Trophoblast cell (in vitro differentiated cells and primary cell): ENCODE data around the gene PRKD3.

Experiments
- DNase-seq, 2 donors: peaks; one replicate each; pipeline ENCODE4 v3.0.0-alpha.2; 2016
- H2AFZ ChIP-seq: 2 replicates; pipeline ENCODE4 v1.6.1; 2013; ENCODE audit warnings: low read length, moderate library complexity, mild to moderate bottlenecking; ENCODE audit not compliant: insufficient read depth, poor library complexity
- H2AK5ac ChIP-seq: 2 replicates; pipeline ENCODE4 v1.6.1; 2013; ENCODE audit warnings: mild to moderate bottlenecking, low read length
- H2BK120ac ChIP-seq: 2 replicates; pipeline ENCODE4 v1.6.1; 2013; ENCODE audit warnings: low read length, mild to moderate bottlenecking, moderate library complexity; ENCODE audit not compliant: insufficient read depth, poor library complexity
- H2BK12ac ChIP-seq: 2 replicates; pipeline ENCODE4 v1.6.1; 2013; ENCODE audit warnings: mild to moderate bottlenecking, low read length, moderate library complexity
- H2BK5ac ChIP-seq: 2 replicates; pipeline ENCODE4 v1.6.1; 2013; ENCODE audit warnings: low read length, low read depth, moderate library complexity, mild to moderate bottlenecking; ENCODE audit not compliant: poor library complexity
- H3K14ac ChIP-seq: 2 replicates; pipeline ENCODE4 v1.6.1; 2013; ENCODE audit warnings: mild to moderate bottlenecking, low read length
- H3K18ac ChIP-seq: 2 replicates; pipeline ENCODE4 v1.6.1; 2013; ENCODE audit warnings: mild to moderate bottlenecking, low read length
- H3K23ac ChIP-seq: 2 replicates; pipeline ENCODE4 v1.6.1; 2013; ENCODE audit warnings: low read length
- H3K27ac ChIP-seq: 2 replicates; pipeline ENCODE4 v1.5.1; 2013; ENCODE audit warnings: low read depth, mild to moderate bottlenecking, inconsistent platforms, low read length, moderate library complexity
- H3K27me3 ChIP-seq: 2 replicates; pipeline ENCODE4 v1.6.1; 2013; ENCODE audit warnings: inconsistent platforms, mild to moderate bottlenecking, low read length, moderate library complexity; ENCODE audit not compliant: insufficient read depth
- H3K36me3 ChIP-seq, 2 experiments: 1 replicate in 1 of 2; 2 replicates in 1 of 2; pipeline ENCODE4 v1.6.1; 2013; ENCODE audit warnings: low read length in 2 of 2, mild to moderate bottlenecking in 2 of 2, moderate library complexity in 1 of 2; ENCODE audit not compliant: insufficient read depth in 2 of 2, control insufficient read depth in 1 of 2
- H3K4ac ChIP-seq: 2 replicates; pipeline ENCODE4 v1.6.1; 2013; ENCODE audit warnings: low read depth, mild to moderate bottlenecking, low read length, moderate library complexity
- H3K4me1 ChIP-seq, 2 experiments: 1 replicate in 1 of 2; 2 replicates in 1 of 2; pipeline ENCODE4 v1.6.1; 2013; ENCODE audit warnings: low read length in 2 of 2, mild to moderate bottlenecking in 2 of 2, moderate library complexity in 1 of 2; ENCODE audit not compliant: insufficient read depth in 2 of 2, control insufficient read depth in 1 of 2
- H3K4me2 ChIP-seq: 2 replicates; pipeline ENCODE4 v1.6.1; 2013; ENCODE audit warnings: inconsistent platforms, mild to moderate bottlenecking, low read length, moderate library complexity
- H3K4me3 ChIP-seq: 2 replicates; pipeline ENCODE4 v1.5.1; 2013; ENCODE audit warnings: mild to moderate bottlenecking, low read depth, low read length, inconsistent platforms
- H3K79me1 ChIP-seq: one replicate; pipeline ENCODE4 v1.6.1; 2013; ENCODE audit warnings: low read length
- H3K79me2 ChIP-seq: 2 replicates; pipeline ENCODE4 v1.6.1; 2013; ENCODE audit warnings: low read length, mild to moderate bottlenecking; ENCODE audit not compliant: control insufficient read depth, insufficient read depth, poor library complexity
- H3K9ac ChIP-seq: 2 replicates; pipeline ENCODE4 v1.6.1; 2013; ENCODE audit warnings: mild to moderate bottlenecking, low read length
- H3K9me3 ChIP-seq: 2 replicates; pipeline ENCODE4 v1.6.1; 2013; ENCODE audit warnings: low read depth, mild to moderate bottlenecking, control low read depth, inconsistent platforms, low read length; ENCODE audit not compliant: insufficient read depth
- H4K12ac ChIP-seq: 2 replicates; pipeline ENCODE4 v1.6.1; 2013; ENCODE audit warnings: low read depth, mild to moderate bottlenecking, low read length, moderate library complexity
- H4K8ac ChIP-seq: 2 replicates; pipeline ENCODE4 v1.6.1; 2013; ENCODE audit warnings: low read depth, mild to moderate bottlenecking, low read length, moderate library complexity
- H4K91ac ChIP-seq: one replicate; pipeline ENCODE4 v1.6.1; 2013; ENCODE audit warnings: low read depth, mild to moderate bottlenecking, low read length, moderate library complexity
- WGBS: extraction: QIAGEN DNeasy Blood & Tissue Kit; methylation state at CpG from one replicate; pipeline ENCODE4 v1.1.7; 2013; ENCODE audit warnings: missing lambda C conversion rate; ENCODE audit not compliant: insufficient read length, insufficient coverage; ENCODE audit errors: extremely low coverage; 5-methylcytosine and 5-hydroxymethylcytosine counted together

Gene PRKD3

GRCh38 chr2:37287966-37288365 is 36.7 kb downstream of the PRKD3 start:
- no CpG with 5 or more reads among the region's 2 CpGs for WGBS
- H4K8ac ChIP-seq, result no peak overlapping the region
- no peak overlapping the region for H2BK5ac ChIP-seq
- H3K14ac ChIP-seq, result no peak overlapping the region
- no peaks in the 10 kb centered on the region for H3K79me2 ChIP-seq
- H3K27me3 ChIP-seq, result no peaks in the 10 kb centered on the region
- H3K4me3 ChIP-seq, result no peak overlapping the region
- H3K79me1 ChIP-seq, result no peaks in the 10 kb centered on the region
- H3K23ac ChIP-seq, result no peak overlapping the region
- no peak overlapping the region for H3K9ac ChIP-seq
- no peak overlapping the region for H2BK120ac ChIP-seq
- no peak for DNase-seq
- H2AK5ac ChIP-seq, result no peak overlapping the region
- peaks cover 7 to 13% of the 10 kb centered on the region in 2 experiments for H3K36me3 ChIP-seq
- H3K4me2 ChIP-seq, result no peak overlapping the region
- no peak overlapping the region for H2AFZ ChIP-seq
- H3K9me3 ChIP-seq, result no peaks in the 10 kb centered on the region
- no peak overlapping the region for H3K18ac ChIP-seq
- H3K4me1 ChIP-seq, result no peaks in the 10 kb centered on the region
- H3K27ac ChIP-seq, result no peak overlapping the region
- H3K4ac ChIP-seq, result no peak overlapping the region
- H4K91ac ChIP-seq, result no peak overlapping the region
- no peak overlapping the region for H2BK12ac ChIP-seq
- no peak overlapping the region for H4K12ac ChIP-seq

GRCh38 chr2:37284381-37284780 is 40.3 kb downstream of the PRKD3 start:
- Histone ChIP-seq H2BK120ac (no peak overlapping the region), H3K18ac (no peak overlapping the region), H2BK5ac (no peak overlapping the region), H2AK5ac (no peak overlapping the region), H2AFZ (no peak overlapping the region), H3K23ac (no peak overlapping the region), H3K4me3 (no peak overlapping the region), H3K79me1 (no peaks in the 10 kb centered on the region), H3K4me2 (no peak overlapping the region), H3K9me3 (no peaks in the 10 kb centered on the region), H3K27me3 (no peaks in the 10 kb centered on the region), H3K9ac (no peak overlapping the region), H3K4ac (no peak overlapping the region), H3K4me1 (no peaks in the 10 kb centered on the region), H3K14ac (no peak overlapping the region), H3K27ac (no peak overlapping the region), H3K36me3 (peaks cover 8% of the 10 kb centered on the region in 2 experiments), H4K91ac (no peak overlapping the region), H4K12ac (no peak overlapping the region), H3K79me2 (no peaks in the 10 kb centered on the region), H4K8ac (no peak overlapping the region), H2BK12ac (no peak overlapping the region)
- DNase-seq, result no peak

GRCh38 chr2:37283207-37283606 is 41.4 kb downstream of the PRKD3 start:
- Histone ChIP-seq H2AFZ (no peak overlapping the region), H3K4ac (no peak overlapping the region), H3K4me2 (no peak overlapping the region), H4K12ac (no peak overlapping the region), H2AK5ac (no peak overlapping the region), H3K14ac (no peak overlapping the region), H3K27me3 (no peaks in the 10 kb centered on the region), H3K18ac (no peak overlapping the region), H3K9ac (no peak overlapping the region), H3K79me2 (no peaks in the 10 kb centered on the region), H4K8ac (no peak overlapping the region), H3K4me3 (no peak overlapping the region), H3K36me3 (peaks cover 8% of the 10 kb centered on the region in 2 experiments), H3K4me1 (no peaks in the 10 kb centered on the region), H3K27ac (no peak overlapping the region), H2BK12ac (no peak overlapping the region), H2BK120ac (no peak overlapping the region), H4K91ac (no peak overlapping the region), H3K79me1 (no peaks in the 10 kb centered on the region), H3K23ac (no peak overlapping the region), H3K9me3 (no peaks in the 10 kb centered on the region), H2BK5ac (no peak overlapping the region)
- no peak for DNase-seq
- no CpG with 5 or more reads among the region's 2 CpGs for WGBS

DNA sequence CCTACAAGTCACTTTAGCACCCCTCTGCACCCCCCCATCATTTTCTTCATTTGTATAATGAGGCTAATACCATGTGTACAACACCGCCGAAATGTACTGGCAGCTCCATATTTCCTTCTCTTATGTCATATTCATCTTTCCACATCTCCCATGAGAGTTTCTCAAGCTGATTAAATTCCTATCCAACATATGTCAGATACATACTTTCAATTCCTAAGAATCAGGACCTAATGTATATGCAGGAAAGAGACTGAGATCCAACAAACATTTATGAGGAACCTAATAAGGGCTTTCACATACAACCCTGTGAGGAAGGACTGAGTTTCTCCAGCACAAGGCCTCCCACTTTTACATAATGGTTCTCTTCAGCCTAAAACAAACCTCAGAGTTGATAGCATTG is 41.9 kb downstream of the PRKD3 start:
- Histone ChIP-seq H3K4ac (no peak overlapping the region), H3K27ac (no peak overlapping the region), H3K4me2 (no peak overlapping the region), H3K18ac (no peak overlapping the region), H3K9me3 (no peaks in the 10 kb centered on the region), H2BK12ac (no peak overlapping the region), H2AFZ (no peak overlapping the region), H3K4me3 (no peak overlapping the region), H3K14ac (no peak overlapping the region), H3K36me3 (peaks cover 8% of the 10 kb centered on the region in 2 experiments), H3K79me2 (no peaks in the 10 kb centered on the region), H2BK5ac (no peak overlapping the region), H2BK120ac (no peak overlapping the region), H3K23ac (no peak overlapping the region), H3K79me1 (no peaks in the 10 kb centered on the region), H3K4me1 (no peaks in the 10 kb centered on the region), H4K12ac (no peak overlapping the region), H4K8ac (no peak overlapping the region), H4K91ac (no peak overlapping the region), H2AK5ac (no peak overlapping the region), H3K9ac (no peak overlapping the region), H3K27me3 (no peaks in the 10 kb centered on the region)
- no CpG with 5 or more reads among the region's 2 CpGs for whole genome bisulfite sequencing
- DNase-seq, result peak in 1 of 2 donors; percentile 51
